ENCODE data around the gene AUP1.

GRCh38 chr2:74551530-74551929, 22.0 kb upstream of the AUP1 start:
- no peak for TF ChIP-seq CTCF (IDR thresholded peaks at IDR 0.05)
- no peak for TF ChIP-seq POLR2AphosphoS5 (IDR thresholded peaks at IDR 0.05)
- no peak for TF ChIP-seq POLR2A (IDR thresholded peaks at IDR 0.05)

All from breast epithelium (tissue), 3 donors.